ENCODE data around the gene FAM151A.
"Not testable (repeated sequence)": the region's sequence is repeated elsewhere in the genome, so short reads cannot be mapped to it uniquely, and the experiment has no call there.

Gene FAM151A

DNA sequence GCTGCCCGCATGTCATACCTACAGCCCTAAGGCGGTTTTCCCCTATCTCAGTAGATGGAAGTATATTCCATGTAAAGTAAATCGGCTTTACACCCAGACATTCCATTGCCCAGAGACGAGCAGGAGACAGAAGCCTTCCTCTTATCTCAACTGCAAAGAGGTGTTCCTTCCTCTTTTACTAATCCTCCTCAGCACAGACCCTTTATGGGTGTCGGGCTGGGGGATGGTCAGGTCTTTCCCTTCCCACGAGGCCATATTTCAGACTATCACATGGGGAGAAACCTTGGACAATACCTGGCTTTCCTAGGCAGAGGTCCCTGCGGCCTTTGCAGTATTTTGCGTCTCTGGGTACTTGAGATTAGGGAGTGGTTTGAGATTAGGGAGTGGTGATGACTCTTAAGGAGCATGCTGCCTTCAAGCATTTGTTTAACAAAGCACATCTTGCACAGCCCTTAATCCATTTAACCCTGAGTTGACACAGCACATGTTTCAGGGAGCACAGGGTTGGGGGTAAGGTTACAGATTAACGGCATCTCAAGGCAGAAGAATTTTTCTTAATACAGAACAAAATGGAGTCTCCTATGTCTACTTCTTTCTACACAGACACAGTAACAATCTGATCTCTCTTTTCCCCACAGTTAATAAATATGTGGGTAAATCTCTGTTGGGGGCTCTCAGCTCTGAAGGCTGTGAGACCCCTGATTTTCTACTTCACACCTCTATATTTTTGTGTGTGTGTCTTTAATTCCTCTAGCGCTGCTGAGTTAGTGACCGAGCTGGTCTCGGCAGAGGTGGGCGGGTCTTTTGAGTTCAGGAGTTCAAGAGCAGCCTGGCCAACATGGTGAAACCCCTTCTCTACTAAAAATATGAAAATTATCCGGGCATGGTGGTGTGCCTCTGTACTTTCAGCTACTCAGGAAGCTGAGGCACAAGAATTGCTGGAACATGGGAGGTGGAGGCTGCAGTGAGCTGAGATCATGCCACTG lies 13.4 kb upstream of the FAM151A start:
- not testable (repeated sequence) for DNase-seq (ENCODE audit: low read depth in 3 of 3, low spot score in 1 of 3)

DNA sequence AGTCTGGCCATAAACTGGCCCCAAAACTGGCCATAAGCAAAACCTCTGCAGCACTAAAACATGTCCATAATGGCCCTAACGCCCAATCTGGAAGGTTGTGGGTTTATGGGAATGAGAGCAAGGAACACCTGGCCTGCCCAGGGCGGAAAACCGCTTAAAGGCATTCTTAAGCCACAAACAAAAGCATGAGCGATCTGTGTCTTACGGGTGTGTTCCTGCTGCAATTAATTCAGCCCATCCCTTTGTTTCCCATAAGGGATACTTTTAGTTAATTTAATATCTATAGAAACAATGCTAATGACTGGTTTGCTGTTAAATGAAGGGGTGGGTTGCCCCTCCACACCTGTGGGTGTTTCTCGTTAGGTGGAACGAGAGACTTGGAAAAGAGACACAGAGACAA lies 12.5 kb upstream of the FAM151A start:
- not testable (repeated sequence) for DNase-seq (ENCODE audit: low read depth in 3 of 3, low spot score in 1 of 3)

DNA sequence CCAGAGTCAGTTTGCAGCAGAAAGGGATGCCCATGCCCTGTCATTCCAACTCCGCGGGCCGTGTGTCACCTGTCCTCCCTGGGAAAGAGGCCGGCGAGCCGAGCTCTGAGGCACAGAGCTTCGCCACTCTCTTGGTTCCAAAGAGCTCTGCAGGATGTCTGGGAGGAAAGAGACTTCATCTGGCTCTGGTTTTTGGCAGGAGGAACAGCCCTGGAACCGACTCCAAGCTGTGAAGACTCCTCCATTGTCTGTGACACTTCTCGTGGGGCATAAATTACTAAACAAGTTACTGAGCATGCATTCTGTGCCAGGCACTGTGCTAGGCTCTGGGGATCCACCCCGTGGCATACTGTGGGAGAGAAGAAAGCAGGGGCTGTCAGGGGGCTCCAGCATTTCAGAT lies 3.9 kb upstream of the FAM151A start:
- no peak for DNase-seq (ENCODE audit: low read depth in 3 of 3, low spot score in 1 of 3)

DNA sequence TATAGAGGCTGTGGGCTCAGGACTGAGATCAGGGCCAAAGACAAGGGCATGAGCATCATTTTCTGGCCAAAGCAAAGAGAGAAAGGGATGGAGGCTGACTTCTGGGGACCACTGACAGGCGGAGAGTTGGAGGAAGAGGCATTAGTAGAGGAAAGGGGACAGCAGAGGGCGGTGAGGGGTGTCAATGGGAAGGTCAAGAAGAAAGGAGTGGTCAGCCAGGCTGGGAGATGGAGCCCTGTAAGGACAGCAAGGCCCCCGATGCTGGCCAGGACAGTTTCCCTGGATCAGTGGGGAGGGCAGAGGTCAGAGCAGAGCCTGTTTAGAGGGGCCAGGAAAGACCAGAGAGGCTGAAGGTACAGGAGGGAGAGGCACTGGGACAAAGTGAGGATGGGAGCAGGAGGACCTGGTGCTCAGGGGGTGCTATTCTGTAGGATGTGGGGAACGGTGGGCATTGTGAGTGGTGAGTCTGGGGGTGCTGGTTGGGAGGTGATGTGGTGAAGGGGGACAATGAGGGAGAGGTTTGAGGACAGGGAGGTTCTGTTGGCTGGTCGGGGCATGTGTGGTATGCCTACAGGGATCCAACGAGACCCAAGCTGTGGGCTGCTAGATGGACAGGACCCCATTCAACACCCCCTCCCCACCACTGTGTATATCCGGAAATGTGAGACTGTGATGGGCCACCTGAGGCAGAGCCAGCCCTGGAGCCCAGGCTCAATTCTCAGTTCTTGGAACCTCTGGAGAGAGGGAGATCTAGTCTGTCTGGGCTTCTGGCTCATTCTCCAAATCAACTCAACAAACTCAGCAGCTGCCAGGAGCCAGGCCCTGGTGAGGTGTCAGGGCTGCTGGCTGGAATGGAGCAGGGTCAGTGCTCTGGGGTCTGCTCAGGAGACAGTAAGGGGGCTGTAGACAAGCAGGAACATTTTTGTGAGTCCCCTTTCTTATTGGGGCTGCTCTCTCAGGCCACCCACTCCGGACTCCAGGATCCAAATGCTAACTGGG lies 1.4 kb upstream of the FAM151A start:
- no peak for DNase-seq (ENCODE audit: low read depth in 3 of 3, low spot score in 1 of 3)

DNA sequence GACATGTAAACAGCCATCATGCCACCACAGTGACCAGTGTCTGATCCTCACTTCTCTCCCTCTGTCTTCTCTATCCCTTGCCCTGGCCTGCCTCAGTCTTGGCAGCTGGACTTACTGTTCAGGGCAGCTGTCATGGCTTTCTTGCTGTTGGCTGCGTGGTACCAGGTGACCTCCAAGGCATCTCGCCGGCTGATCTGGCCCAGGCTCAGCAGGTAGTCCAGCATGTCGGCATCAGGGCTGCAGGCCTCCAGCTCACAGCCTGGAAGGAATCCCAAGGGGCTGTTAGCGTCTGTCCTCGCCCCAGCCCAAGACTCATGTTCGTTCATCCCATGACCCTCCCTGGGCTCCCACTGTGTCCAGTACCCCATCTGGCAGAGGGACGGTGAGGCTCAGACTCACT lies 3.6 kb downstream of the FAM151A start:
- DNase-seq (ENCODE audit: low read depth in 3 of 3, low spot score in 1 of 3): no peak

DNA sequence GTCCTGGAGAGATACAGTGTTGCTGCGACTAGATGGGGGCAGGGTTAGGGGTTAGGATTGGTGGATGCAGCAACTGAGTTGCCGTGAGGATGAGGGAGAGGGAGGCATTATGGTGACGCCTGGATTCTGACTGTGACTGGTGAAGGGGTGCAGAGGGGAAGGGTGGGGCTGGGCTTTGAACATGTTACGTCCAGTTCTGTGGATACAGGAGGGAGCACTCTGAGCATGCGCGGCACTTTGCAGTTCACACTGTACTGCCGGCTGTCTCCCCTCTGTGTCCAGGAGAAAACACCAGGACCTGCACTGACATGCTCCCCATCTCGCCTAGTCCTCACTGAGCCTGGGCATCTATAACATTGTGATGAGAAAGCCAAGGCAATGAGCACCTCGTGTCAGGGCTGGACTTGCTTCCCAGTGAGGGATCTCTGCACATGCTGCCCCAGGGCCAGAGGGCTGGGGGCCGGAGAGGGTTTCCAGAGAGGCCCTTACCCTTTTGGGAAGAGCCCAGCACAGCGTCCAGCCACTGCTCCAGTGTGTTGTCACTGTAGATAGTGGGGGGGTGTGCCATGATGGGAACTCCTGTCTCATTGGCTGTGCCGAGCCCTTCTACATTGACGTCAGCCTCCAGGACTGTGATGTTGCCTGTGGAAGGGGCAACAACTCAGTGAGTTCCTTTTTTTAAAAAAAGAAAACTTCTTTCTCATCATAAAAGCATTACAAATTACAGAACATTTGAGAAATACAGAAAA lies 7.6 kb downstream of the FAM151A start:
- DNase-seq (ENCODE audit: low read depth in 3 of 3, low spot score in 1 of 3): no peak

DNA sequence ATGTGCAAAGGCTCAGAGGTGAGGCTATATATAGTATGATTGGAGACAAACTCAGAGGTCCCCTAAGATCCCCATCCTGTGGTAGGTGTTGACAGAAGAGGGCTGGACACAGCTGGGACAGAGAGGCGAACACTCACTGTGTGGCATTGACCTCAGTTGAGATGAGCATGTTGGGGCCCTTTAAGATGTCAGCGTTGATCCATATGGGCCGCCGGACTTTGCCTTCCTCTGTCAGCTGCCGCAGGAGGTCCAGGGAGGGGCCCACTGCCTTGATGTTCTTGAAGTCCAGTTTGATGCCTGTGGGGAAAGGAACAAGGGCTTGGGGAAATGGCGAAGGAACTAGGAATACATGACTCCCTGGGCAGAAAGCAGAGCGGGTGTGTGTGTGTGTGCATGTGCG lies 8.8 kb downstream of the FAM151A start:
- no peak for DNase-seq (ENCODE audit: low read depth in 3 of 3, low spot score in 1 of 3)

DNA sequence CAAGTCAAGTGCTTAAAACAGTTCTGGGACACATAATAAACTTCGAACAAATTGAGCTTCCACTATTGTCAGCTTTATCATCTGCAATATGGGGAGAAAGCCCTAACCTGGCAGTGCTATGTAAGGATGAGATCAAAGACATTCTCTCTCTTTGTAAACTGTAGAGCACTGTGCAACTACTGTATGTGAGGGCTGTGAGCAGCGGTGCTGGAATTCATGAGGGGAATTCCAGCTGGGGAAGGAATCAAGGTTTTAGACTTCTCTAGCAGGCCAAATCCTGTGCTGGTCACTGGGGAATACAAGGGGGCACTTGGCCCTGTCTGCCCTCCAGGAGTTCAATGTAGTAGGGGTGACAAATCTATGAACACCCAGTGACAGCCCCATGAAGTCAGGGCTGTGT lies 9.3 kb downstream of the FAM151A start:
- no peak for DNase-seq (ENCODE audit: low read depth in 3 of 3, low spot score in 1 of 3)

DNA sequence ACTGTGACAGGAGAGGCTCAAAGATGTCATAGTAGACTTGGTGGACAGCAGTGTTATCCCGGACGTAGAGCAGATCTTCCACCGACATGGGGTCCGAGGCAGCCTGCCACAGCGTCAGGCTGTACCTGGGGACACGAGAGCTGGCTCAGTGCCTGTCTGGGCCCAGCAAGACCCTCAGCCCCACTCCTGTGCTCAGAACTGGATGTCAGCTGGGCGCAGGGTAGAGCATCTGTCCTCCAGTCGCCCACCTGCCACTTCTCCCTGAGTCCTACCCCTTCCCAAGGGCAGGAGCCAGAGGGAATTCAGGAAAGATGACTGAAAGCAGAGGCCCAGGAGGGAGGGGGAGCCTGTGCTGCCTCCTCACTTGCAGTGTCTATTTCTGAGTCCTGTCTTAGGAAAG lies 11.7 kb downstream of the FAM151A start:
- no peak for DNase-seq (ENCODE audit: low read depth in 3 of 3, low spot score in 1 of 3)

DNA sequence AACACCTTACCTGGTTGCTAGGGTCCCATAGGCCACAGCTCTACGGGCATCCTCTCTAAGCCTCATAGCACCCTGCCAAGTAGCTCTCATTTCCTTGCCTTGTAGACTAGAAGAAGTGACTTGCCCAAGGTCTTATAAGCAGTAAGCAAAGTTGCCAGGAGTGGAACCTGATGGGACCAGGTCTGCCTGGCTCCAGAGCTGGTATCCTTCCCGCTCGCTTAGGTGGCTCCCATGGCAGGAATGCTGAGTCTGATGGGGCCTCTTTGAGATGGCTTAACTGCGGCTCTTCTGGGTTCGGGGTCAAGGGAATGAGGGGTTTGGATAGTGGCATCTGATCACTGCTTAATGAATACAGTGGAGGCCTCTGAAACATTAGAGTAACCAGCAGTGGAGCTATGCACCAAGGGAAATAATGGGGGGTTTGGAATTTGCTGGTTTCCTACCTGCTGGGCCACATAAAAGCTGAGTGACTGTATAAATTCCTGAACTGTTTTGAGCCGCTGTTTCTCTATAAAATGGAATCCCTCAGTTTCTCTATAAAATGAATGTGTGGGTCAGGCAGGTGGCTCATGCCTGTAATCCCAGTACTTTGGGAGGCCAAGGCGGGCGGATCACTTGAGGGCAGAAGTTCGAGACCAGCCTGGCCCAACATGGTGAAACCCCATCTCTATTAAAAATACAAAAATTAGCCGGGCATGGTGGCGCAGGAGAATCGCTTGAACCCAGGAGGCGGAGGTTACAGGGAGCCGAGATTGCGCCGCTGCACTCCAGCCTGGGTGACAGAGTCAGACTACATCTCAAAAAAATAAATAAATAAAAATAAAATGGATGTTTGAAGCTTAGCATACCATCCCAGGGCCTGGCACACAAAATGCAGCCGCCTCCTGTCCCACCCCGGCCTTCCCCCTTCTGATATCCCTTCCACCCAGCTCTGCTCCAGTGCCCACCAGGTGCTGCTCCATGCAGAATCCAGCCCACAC lies 12.4 kb downstream of the FAM151A start:
- no peak for DNase-seq (ENCODE audit: low read depth in 3 of 3, low spot score in 1 of 3)

DNA sequence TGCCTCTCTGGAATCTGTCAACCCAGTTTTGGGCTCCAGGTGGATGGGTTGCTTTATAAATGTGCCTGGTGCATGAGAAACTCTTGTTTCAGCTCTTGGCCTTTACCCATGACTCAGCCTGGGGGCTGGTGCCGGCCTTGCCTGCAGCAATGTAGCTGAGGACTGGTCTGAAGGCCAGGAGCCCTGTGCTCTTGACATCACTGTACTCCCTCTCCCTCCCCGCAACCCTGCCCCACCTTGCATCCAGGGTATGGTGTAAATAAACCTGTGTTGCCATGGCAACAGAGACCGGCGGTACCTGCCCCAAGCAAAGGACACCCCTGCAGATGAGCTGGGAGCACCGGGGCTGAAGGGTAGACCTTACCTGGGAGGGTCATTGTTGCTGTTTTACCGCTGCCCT lies 13.3 kb downstream of the FAM151A start:
- DNase-seq (ENCODE audit: low read depth in 3 of 3, low spot score in 1 of 3): no peak

DNA sequence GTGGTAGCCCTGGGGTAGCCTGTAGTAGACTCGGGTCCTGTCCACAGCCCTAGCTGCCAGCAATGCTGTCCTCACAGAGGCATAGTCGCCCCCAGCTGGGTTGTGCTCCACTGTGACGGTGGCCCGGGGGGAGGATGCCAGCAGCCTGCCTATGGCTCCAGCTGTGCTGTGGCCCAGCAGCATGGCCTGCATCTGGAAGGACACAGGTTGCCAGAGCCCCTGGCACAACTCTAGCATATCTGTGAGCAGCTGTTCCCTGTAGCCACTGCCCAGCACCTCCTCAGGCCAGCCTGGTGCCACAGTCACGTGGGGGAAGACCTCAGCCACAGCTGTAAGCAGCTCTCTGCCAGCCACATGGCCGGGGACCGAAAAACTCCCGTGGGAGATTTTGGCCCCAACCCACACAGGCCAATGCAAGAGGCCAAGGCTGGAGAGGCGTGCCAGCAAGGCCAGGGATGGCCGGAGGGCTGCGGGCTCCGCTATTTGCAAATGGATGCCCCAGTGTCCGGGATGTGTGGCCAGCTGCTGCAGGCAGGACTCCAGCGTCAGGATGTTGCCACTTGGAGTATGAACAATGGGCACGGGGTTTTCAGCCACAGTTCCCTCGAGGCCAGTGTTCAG lies 13.9 kb downstream of the FAM151A start:
- DNase-seq (ENCODE audit: low read depth in 3 of 3, low spot score in 1 of 3): no peak

DNA sequence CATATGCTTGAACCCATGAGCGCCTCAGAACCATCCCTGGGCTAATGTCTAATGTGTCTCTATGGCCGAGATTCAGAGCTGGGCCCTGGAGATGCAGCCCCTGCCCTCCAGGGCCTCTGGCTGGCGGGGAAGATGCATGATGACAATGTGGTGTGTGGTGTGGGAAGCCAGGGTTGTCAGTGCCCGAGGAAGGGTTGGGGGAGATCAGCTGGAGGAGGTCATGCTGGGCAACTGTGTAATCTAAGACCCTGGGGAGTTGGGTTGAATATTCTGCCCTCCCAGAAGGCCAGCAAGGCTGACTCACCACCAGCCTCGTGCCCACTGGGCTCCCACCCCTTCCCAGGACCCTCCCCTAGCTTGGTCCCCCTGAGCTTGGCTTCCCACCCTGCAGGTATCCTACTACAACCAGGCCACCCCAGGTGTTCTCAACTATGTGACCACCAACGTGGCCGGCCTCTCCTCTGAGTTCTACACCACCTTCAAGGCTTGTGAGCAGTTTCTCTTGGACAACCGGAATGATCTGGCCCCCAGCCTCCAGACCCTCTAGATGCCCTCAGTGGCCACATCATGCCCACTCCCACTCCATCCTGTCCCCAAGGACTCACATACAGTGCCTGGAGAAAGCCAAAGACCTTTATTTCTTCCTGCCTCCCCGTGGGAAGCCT lies 14.6 kb downstream of the FAM151A start:
- DNase-seq (ENCODE audit: low read depth in 3 of 3, low spot score in 1 of 3): no peak

DNA sequence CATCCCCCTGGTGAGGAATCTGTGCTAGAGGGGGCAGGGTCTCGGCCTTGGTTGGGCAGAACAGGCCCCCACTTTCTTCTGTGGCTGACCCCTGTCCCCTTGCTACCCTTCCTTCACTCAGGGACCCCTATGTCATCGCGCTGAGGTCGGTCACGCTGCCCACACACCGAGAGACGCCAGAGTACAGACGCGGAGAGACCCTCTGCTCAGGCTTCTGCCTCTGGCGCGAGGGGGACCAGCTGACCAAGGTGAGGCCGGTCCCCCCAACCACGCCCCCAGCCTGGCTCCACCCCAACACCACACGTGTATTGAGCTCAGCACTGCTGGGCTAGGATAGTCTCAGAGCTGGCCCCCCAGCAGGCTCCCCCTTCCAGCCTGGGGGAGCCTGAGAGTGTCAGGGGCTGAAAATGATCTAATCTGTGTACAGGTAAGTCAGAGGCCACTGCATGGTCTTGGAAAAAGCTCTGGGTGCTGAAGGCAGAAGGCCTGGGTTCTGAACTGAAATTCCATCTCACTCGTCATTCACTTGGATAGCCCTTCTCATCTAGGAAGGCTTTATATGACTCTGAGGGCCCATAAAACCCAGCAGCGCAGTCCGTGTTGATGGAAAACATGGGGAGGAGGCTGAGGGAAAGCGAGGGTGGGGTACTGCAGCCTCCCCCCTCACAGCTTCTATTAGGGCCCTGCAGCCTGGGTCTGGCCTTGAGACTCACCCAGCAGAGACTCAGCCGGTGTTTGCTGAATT lies 15.3 kb downstream of the FAM151A start:
- DNase-seq (ENCODE audit: low read depth in 3 of 3, low spot score in 1 of 3): no peak

DNA sequence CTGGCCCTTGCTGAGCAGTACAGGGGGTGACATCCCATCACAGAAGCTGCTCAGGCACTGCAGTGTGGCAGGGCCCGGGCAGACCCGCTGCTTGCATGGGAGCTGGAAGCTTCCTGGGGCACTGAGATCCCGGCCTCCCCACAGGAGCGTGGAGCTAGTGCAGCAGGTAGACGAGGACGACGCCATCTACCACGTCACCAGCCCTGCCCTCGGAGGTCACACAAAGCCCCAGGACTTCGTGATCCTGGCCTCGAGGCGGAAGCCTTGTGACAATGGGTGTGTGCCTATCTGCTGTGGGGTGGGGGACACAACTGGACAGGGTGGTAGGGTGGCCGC lies 16.4 kb downstream of the FAM151A start:
- DNase-seq (ENCODE audit: low read depth in 3 of 3, low spot score in 1 of 3): no peak

DNA sequence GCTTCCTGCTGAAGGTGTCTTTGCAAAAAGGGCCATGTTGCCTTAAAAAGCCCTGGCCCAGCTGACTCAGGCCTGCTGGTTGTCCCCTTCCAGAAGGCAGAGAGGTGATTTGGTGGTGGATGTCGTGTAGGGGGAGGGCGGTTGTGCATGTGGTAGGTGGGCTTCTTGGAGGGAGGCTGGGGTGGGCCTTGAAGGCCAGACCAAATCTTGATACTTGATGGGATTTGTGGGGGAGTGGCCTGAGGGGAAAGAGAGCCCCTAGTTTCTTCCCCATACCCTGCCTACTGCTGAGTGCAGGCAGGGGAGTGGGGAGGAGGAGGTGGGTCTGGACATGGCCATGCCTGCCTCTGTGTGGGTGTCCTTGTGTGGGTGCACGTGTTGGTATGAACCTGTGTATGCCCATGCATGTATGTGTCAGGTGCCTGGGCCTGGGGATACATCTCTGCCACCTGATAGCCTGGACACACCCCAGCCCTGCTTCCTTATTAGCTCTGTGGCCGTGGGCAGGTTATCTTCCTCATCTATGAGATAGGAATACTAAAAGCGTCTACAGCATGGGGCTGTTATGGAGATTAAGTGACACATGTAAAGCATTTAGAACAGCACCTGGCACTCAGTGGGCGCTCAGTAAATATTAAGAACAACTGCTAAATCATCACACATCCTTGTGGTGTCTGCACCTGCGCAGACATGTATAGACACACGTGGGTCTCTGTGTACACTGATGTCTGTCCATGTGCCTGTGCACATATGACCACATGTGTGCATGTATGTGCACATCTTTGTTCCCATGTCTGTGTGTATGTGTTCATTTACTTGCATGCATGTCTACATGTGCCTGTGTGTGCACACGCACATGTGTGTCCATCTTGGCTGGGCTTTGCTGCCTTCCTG lies 17.0 kb downstream of the FAM151A start:
- DNase-seq (ENCODE audit: low read depth in 3 of 3, low spot score in 1 of 3): no peak

Data from stimulated activated CD4-positive, alpha-beta T cell treated with anti-CD3 and anti-CD28 coated beads, TNF-alpha, amount 100 ng/mL, for 1 hour (primary cell).